Tibial artery (tissue), 4 donors: ENCODE results near the gene FAAP100.

ENCODE experiments used
- DNase-seq, 2 donors: peaks; one replicate each; pipeline ENCODE4 v3.0.0-alpha.2; 2019
- H3K27ac ChIP-seq, 2 donors: fragments of 200-600 bp; sonication (generic) in 1 of 2; 1 replicate in 1 of 2; 2 replicates in 1 of 2; pipeline ENCODE4 v1.5.1; 2018 to 2019; ENCODE audit warnings: mild to moderate bottlenecking in 1 of 2
- H3K27me3 ChIP-seq, 2 donors: fragments of 200-600 bp; sonication (generic) in 1 of 2; one replicate each; pipeline versions ENCODE4 v1.5.1 to v1.6.0; 2016 to 2019
- H3K36me3 ChIP-seq, 3 donors: fragments of 200-600 bp; sonication (generic) in 2 of 3; one replicate each; pipeline ENCODE4 v1.5.1; 2016 to 2019; ENCODE audit warnings: mild to moderate bottlenecking in 2 of 3
- H3K4me1 ChIP-seq, 4 donors: fragments of 200-600 bp; sonication (generic) in 2 of 4; 1 replicate in 3 of 4; 2 replicates in 1 of 4; pipeline ENCODE4 v1.5.1; 2016 to 2019
- H3K4me3 ChIP-seq, 2 donors: fragments of 200-600 bp; sonication (generic) in 1 of 2; 1 replicate in 1 of 2; 2 replicates in 1 of 2; pipeline ENCODE4 v1.5.1; 2018 to 2019; ENCODE audit warnings: mild to moderate bottlenecking in 2 of 2
- H3K9me3 ChIP-seq, 3 donors: fragments of 200-600 bp; sonication (generic) in 1 of 3; one replicate each; pipeline ENCODE4 v1.5.1; 2016 to 2019
- CTCF ChIP-seq, 2 experiments: fragments of 200-600 bp in 1 of 2; fragments of 450-650 bp in 1 of 2; IDR thresholded peaks; one replicate each; pipeline ENCODE4 v1.5.1; 2017 to 2019; ENCODE audit warnings: antibody characterized with exemption in 2 of 2, mild to moderate bottlenecking in 1 of 2, moderate library complexity in 1 of 2
- intact Hi-C: fragments of 100-400 bp; cut with DNase I; formaldehyde crosslinking; loops from one replicate; pipeline ENCODE4 v1.15.0; 2023; ENCODE audit warnings: low total_unique reads

Gene FAAP100

DNA sequence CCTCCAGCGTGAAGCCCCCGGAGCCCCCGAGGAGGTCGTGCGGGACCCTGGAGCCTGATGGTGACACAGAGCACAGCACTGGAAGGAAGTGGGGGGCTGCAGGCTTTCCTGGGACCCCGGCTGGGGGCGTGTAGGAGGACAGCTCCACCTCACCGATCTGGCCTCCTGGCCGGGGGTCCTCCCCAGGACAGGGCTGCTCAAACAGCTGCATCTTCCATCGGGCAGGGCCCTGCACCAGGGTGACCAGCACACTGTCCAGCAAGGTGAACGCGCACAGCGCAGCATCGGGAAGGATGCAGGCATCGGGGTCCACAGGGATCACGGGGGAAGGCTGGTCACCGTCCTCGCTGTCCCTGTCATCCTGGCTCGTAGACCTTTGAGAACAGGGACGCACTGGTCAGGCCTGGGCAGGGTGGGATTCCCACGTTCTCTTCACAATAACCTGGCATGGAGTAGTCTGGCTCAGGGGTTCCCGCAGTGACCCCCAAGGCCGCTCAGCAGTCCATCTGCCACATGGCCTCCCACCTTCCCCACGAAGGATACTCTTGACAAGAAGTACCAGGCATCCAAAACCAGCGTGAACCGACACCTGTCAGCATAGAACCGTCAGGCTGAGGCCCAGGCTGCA is 1.2 kb downstream of the FAAP100 start:
- Histone ChIP-seq H3K9me3 (no peaks in the 10 kb centered on the region), H3K27ac (peak overlapping the region; percentile 80 to 88), H3K27me3 (no peaks in the 10 kb centered on the region), H3K4me3 (peak overlapping the region; percentile 67 to 98), H3K4me1 (peaks cover 0 to 35% (median 31%) of the 10 kb centered on the region in 4 donors), H3K36me3 (peaks cover 31 to 48% (median 38%) of the 10 kb centered on the region in 3 donors)
- DNase-seq = peak in 1 of 2 donors; percentile 66
- no peak for TF ChIP-seq CTCF (IDR thresholded peaks at IDR 0.05)
- intact Hi-C loops = no loop called here

GRCh38 chr17:81550285-81550684 is 1.9 kb downstream of the FAAP100 start:
- Histone ChIP-seq H3K27me3 (no peaks in the 10 kb centered on the region), H3K4me1 (peaks cover 0 to 35% (median 28%) of the 10 kb centered on the region in 4 donors), H3K4me3 (no peak overlapping the region), H3K27ac (no peak overlapping the region), H3K9me3 (no peaks in the 10 kb centered on the region), H3K36me3 (peaks cover 33 to 54% (median 44%) of the 10 kb centered on the region in 3 donors)
- DNase-seq = no peak
- intact Hi-C loops = no loop called here
- no peak for TF ChIP-seq CTCF (IDR thresholded peaks at IDR 0.05)

DNA sequence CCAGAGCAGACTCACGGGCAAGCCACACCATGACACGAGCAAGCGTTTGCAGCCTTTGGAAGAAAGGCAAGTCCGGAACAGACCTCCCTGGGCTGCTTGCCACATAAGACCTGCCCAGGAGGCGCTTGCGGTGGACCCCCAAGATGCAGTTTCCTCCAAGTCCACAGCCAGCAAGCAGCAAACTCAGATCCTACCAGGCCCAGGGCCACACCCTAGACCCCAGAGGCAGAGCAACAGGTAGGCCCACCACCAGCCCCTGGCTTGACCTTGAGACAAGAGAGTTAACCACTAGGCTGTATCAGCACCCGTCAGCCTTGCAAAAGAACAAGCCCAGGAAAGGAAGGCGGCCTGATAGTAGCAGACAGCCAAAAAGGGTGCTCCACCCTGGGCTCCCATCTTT is 2.3 kb downstream of the FAAP100 start:
- no peak for DNase-seq
- intact Hi-C loops = no loop called here
- no peaks in the 10 kb centered on the region for H3K9me3 ChIP-seq
- peaks cover 33 to 59% (median 49%) of the 10 kb centered on the region in 3 donors for H3K36me3 ChIP-seq
- TF ChIP-seq CTCF (IDR thresholded peaks at IDR 0.05) = no peak
- peaks cover 0 to 35% (median 28%) of the 10 kb centered on the region in 4 donors for H3K4me1 ChIP-seq
- H3K4me3 ChIP-seq = no peak overlapping the region
- no peak overlapping the region for H3K27ac ChIP-seq
- no peaks in the 10 kb centered on the region for H3K27me3 ChIP-seq

GRCh38 chr17:81549031-81549557 is 3.1 kb downstream of the FAAP100 start:
- H3K36me3 ChIP-seq = peaks cover 39 to 66% (median 56%) of the 10 kb centered on the region in 3 donors
- no peak for TF ChIP-seq CTCF (IDR thresholded peaks at IDR 0.05)

GRCh38 chr17:81547614-81547982 is 4.6 kb downstream of the FAAP100 start:
- TF ChIP-seq CTCF (IDR thresholded peaks at IDR 0.05) = no peak
- no peak overlapping the region for H3K27ac ChIP-seq
- no peaks in the 10 kb centered on the region for H3K27me3 ChIP-seq
- intact Hi-C loops = no loop called here
- peaks cover 47 to 81% (median 71%) of the 10 kb centered on the region in 3 donors for H3K36me3 ChIP-seq
- H3K9me3 ChIP-seq = no peaks in the 10 kb centered on the region
- H3K4me3 ChIP-seq = no peak overlapping the region
- H3K4me1 ChIP-seq = peaks cover 0 to 20% (median 15%) of the 10 kb centered on the region in 4 donors
- DNase-seq = no peak

More at GRCh38 chr17:81549031-81549557, 3.1 kb downstream of the FAAP100 start:
- Histone ChIP-seq H3K4me3 (no peak overlapping the region), H3K4me1 (peaks cover 0 to 33% (median 26%) of the 10 kb centered on the region in 4 donors), H3K27me3 (no peaks in the 10 kb centered on the region), H3K27ac (no peak overlapping the region), H3K9me3 (no peaks in the 10 kb centered on the region)
- no peak for DNase-seq
- intact Hi-C loops = no loop called here
